ENCODE data around the gene TFDP2.

TFDP2 gene, protein sequence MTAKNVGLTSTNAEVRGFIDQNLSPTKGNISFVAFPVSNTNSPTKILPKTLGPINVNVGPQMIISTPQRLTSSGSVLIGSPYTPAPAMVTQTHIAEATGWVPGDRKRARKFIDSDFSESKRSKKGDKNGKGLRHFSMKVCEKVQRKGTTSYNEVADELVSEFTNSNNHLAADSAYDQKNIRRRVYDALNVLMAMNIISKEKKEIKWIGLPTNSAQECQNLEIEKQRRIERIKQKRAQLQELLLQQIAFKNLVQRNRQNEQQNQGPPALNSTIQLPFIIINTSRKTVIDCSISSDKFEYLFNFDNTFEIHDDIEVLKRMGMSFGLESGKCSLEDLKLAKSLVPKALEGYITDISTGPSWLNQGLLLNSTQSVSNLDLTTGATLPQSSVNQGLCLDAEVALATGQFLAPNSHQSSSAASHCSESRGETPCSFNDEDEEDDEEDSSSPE

DNA sequence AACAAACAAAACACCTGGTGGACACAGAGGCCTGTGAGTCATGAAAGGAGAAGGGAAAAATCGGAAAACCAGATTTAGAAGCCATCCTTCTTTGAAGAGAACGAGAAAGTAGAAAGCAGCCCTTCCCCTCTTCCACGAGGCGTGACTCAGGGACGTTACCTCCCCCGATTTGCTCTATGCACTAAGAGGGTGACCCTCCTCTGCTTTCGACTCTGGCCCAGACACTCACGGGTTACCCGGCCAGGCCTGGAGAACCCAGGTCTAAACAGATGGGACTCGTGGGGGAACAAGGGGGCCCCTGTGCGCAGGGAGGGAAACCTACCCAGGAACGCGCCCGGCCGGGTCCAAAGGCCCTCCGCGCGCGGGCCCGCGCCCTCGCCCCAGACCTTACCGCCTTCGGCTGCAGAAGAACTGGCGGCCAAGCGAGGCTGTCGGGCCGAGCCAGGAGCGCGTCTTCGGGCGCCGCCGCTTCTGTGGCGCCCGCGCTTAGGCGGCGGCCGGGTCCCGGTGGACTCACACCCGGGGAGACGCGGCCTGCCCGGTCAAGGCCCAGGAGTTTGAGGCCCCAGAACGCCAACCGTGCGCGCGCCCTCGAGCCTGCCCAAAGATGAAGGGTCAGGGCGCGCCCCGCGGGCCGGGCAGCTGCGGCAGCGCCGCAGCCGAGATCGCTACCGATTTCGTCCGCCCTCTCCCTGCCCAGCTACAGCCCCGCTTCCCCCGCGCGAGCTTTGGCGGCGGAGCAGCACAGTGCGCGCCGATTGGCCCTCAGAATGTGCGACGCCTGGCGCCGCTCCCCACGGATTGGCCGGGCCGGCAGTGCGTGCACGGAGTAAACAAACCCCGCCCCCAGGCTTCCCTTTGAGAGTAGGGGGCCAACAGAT is at the start of gene TFDP2:
TSS of gene TFDP2 (minus strand) at position 753 of the 881 bp plus-strand sequence. CDS start 47,795 bp downstream, outside the sequence.
- peak within 1 kb of the TSS; percentile 62; the same call in 1 of the 2 replicates for H3K27ac ChIP-seq (ENCODE audit: extremely low read depth, low read depth, low read length)
- no peaks in the 10 kb centered on the region for H3K4me1 ChIP-seq (ENCODE audit: control insufficient read depth, insufficient read depth, low read length)
- H3K9me3 ChIP-seq (ENCODE audit: control insufficient read depth, insufficient read depth, low read depth, low read length) = no peaks in the 10 kb centered on the region
- H3K4me3 ChIP-seq (ENCODE audit: low read depth, low read length) = peak within 1 kb of the TSS; percentile 83
- H3K36me3 ChIP-seq (ENCODE audit: control insufficient read depth in 2 of 2, insufficient read depth in 1 of 2, low read length in 2 of 2) = no peaks in the 10 kb centered on the region
- CTCF ChIA-PET = no interaction called here
- POLR2A ChIA-PET = no interaction called here
- TF ChIP-seq, protein P1, sequence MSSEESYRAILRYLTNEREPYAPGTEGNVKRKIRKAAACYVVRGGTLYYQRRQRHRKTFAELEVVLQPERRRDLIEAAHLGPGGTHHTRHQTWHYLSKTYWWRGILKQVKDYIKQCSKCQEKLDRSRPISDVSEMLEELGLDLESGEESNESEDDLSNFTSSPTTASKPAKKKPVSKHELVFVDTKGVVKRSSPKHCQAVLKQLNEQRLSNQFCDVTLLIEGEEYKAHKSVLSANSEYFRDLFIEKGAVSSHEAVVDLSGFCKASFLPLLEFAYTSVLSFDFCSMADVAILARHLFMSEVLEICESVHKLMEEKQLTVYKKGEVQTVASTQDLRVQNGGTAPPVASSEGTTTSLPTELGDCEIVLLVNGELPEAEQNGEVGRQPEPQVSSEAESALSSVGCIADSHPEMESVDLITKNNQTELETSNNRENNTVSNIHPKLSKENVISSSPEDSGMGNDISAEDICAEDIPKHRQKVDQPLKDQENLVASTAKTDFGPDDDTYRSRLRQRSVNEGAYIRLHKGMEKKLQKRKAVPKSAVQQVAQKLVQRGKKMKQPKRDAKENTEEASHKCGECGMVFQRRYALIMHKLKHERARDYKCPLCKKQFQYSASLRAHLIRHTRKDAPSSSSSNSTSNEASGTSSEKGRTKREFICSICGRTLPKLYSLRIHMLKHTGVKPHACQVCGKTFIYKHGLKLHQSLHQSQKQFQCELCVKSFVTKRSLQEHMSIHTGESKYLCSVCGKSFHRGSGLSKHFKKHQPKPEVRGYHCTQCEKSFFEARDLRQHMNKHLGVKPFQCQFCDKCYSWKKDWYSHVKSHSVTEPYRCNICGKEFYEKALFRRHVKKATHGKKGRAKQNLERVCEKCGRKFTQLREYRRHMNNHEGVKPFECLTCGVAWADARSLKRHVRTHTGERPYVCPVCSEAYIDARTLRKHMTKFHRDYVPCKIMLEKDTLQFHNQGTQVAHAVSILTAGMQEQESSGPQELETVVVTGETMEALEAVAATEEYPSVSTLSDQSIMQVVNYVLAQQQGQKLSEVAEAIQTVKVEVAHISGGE (tag by site-specific recombination; conservative IDR thresholded peaks at IDR 0.05; ENCODE audit: low read depth) = no peak
- TF ChIP-seq ZSCAN30 (tag by site-specific recombination; IDR thresholded peaks at IDR 0.05) = peak; percentile 34; the same call in 1 of the 2 replicates
- peak; percentile 11; the same call in 1 of the 2 replicates for TF ChIP-seq KLF8 (tag by site-specific recombination; IDR thresholded peaks at IDR 0.05)
- TF ChIP-seq GLIS2 (tag by site-specific recombination; IDR thresholded peaks at IDR 0.05) = no peak
- no peak for TF ChIP-seq ZEB2 (tag by site-specific recombination; IDR thresholded peaks at IDR 0.05)
- TF ChIP-seq ZXDB (tag by site-specific recombination; IDR thresholded peaks at IDR 0.05) = 0 out of 2 replicates have a peak, but pooled peaks have one; percentile 39
- TF ChIP-seq SP3 (tag by site-specific recombination; IDR thresholded peaks at IDR 0.05) = peak; percentile 65
- TF ChIP-seq ZNF341 (tag by site-specific recombination; IDR thresholded peaks at IDR 0.05; ENCODE audit: low read depth) = 0 out of 2 replicates have a peak, but pooled peaks have one; percentile 21
- peak; percentile 85 for TF ChIP-seq ZBTB20 (tag by site-specific recombination; IDR thresholded peaks at IDR 0.05)
- TF ChIP-seq ZNF830 (tag by site-specific recombination; IDR thresholded peaks at IDR 0.05; ENCODE audit: low read depth) = no peak
- TF ChIP-seq SP2 (tag by site-specific recombination; IDR thresholded peaks at IDR 0.05) = peak; percentile 92
- TF ChIP-seq HOXA7 (CRISPR knock-in tag; IDR thresholded peaks at IDR 0.05; ENCODE audit: borderline replicate concordance) = no peak
- TF ChIP-seq KLF16 (tag by site-specific recombination; IDR thresholded peaks at IDR 0.05) = 0 out of 2 replicates have a peak, but pooled peaks have one; percentile 8
- TF ChIP-seq YY1 (tag by site-specific recombination; IDR thresholded peaks at IDR 0.05) = 0 out of 2 replicates have a peak, but pooled peaks have one; percentile 29
- no peak for TF ChIP-seq ZNF548 (tag by site-specific recombination; IDR thresholded peaks at IDR 0.05)
- no peak; the same call in 1 of the 2 replicates for TF ChIP-seq ZNF76 (tag by site-specific recombination; IDR thresholded peaks at IDR 0.05; ENCODE audit: borderline replicate concordance, low read depth)
- TF ChIP-seq, protein P2, sequence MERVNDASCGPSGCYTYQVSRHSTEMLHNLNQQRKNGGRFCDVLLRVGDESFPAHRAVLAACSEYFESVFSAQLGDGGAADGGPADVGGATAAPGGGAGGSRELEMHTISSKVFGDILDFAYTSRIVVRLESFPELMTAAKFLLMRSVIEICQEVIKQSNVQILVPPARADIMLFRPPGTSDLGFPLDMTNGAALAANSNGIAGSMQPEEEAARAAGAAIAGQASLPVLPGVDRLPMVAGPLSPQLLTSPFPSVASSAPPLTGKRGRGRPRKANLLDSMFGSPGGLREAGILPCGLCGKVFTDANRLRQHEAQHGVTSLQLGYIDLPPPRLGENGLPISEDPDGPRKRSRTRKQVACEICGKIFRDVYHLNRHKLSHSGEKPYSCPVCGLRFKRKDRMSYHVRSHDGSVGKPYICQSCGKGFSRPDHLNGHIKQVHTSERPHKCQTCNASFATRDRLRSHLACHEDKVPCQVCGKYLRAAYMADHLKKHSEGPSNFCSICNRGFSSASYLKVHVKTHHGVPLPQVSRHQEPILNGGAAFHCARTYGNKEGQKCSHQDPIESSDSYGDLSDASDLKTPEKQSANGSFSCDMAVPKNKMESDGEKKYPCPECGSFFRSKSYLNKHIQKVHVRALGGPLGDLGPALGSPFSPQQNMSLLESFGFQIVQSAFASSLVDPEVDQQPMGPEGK (tag by site-specific recombination; IDR thresholded peaks at IDR 0.05) = peak; percentile 52; the same call in 1 of the 2 replicates
- TF ChIP-seq, protein P3, sequence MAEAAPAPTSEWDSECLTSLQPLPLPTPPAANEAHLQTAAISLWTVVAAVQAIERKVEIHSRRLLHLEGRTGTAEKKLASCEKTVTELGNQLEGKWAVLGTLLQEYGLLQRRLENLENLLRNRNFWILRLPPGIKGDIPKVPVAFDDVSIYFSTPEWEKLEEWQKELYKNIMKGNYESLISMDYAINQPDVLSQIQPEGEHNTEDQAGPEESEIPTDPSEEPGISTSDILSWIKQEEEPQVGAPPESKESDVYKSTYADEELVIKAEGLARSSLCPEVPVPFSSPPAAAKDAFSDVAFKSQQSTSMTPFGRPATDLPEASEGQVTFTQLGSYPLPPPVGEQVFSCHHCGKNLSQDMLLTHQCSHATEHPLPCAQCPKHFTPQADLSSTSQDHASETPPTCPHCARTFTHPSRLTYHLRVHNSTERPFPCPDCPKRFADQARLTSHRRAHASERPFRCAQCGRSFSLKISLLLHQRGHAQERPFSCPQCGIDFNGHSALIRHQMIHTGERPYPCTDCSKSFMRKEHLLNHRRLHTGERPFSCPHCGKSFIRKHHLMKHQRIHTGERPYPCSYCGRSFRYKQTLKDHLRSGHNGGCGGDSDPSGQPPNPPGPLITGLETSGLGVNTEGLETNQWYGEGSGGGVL (tag by site-specific recombination; IDR thresholded peaks at IDR 0.05) = peak; percentile 35; the same call in 1 of the 2 replicates
- TF ChIP-seq ZBTB8A (tag by site-specific recombination; IDR thresholded peaks at IDR 0.05) = peak; percentile 75
- no peak for TF ChIP-seq ZNF624 (tag by site-specific recombination; IDR thresholded peaks at IDR 0.05)
- no peak for TF ChIP-seq ZNF184 (tag by site-specific recombination; IDR thresholded peaks at IDR 0.05)
- TF ChIP-seq ZNF366 (tag by site-specific recombination; conservative IDR thresholded peaks at IDR 0.05) = peak; percentile 25; the same call in 1 of the 2 replicates
- TF ChIP-seq ZNF335 (tag by site-specific recombination; conservative IDR thresholded peaks at IDR 0.05) = no peak; the same call in 1 of the 2 replicates
- TF ChIP-seq, protein P4, sequence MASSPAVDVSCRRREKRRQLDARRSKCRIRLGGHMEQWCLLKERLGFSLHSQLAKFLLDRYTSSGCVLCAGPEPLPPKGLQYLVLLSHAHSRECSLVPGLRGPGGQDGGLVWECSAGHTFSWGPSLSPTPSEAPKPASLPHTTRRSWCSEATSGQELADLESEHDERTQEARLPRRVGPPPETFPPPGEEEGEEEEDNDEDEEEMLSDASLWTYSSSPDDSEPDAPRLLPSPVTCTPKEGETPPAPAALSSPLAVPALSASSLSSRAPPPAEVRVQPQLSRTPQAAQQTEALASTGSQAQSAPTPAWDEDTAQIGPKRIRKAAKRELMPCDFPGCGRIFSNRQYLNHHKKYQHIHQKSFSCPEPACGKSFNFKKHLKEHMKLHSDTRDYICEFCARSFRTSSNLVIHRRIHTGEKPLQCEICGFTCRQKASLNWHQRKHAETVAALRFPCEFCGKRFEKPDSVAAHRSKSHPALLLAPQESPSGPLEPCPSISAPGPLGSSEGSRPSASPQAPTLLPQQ (tag by site-specific recombination; IDR thresholded peaks at IDR 0.05) = peak; percentile 23; the same call in 1 of the 2 replicates
- peak; percentile 24; the same call in 1 of the 2 replicates for TF ChIP-seq ZNF660 (tag by site-specific recombination; IDR thresholded peaks at IDR 0.05)
- peak; percentile 44; the same call in 1 of the 2 replicates for TF ChIP-seq ZNF561 (tag by site-specific recombination; IDR thresholded peaks at IDR 0.05; ENCODE audit: borderline replicate concordance)
- TF ChIP-seq OSR2 (tag by site-specific recombination; IDR thresholded peaks at IDR 0.05) = 0 out of 2 replicates have a peak, but pooled peaks have one; percentile 10
